ENCODE results near the gene LARP4B.

GRCh38 chr10:921471-922414 lies 9.8 kb downstream of the LARP4B start:
- no peak for TF ChIP-seq CTCF (IDR thresholded peaks at IDR 0.05; ENCODE audit: low read depth, low read length)
- TF ChIP-seq EZH2phosphoT487 (IDR thresholded peaks at IDR 0.05; ENCODE audit: low read depth) = no peak
